Choroid plexus epithelial cell (primary cell): ENCODE measurements around the gene FOXE1.

Source experiments
- DNase-seq: peaks from one replicate; pipeline ENCODE4 v3.0.0-alpha.2; 2010; ENCODE audit warnings: low read depth
- H3K4me3 ChIP-seq: 2 replicates; pipeline ENCODE4 v1.5.1; 2011; ENCODE audit warnings: low read depth, mild to moderate bottlenecking, control low read depth, low read length, moderate library complexity
- TF ChIP-seq, protein P1 (sequence below): conservative IDR thresholded peaks from 2 replicates; pipeline ENCODE4 v1.5.1; 2011; ENCODE audit warnings: low read depth, mild to moderate bottlenecking, control low read depth, inconsistent platforms, low read length, moderate library complexity

Gene FOXE1

DNA sequence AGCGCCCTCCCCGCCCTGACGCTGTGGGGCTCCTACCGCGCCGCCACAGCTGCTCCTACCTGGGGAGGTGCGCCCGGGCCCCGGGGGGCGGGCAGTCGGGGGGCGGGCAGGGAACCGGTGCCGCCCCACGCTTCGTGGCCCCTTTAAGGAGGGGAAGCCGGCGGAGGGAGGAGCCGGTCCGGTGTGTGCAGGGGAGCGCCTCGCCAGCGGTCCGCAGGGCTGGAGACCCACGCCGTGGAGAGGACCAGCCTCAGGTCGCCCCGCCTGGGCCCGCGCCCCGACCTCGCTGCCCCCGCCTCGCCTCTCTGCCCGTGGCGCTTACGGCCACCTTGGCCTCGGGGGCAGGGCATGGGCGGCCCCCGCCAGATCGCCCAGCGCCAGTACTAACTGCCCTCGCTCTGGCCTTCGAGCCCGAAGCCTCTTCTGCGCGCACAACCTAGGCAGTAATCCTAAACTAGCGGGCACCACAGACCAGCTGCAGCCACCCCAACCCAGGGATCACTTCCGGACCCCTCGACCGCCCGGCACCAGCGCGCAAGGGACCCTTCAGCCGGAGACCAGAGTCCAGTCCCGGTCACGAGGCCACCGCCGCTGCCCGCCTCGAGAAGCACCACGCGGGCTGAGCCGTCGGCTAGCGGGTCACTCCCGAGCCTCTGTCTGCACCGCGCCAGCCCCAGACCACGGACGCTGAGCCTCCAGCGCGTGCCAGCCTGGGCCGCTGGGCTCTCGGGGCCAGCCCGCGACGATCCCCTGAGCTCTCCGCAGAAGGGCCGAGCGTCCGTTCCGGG is at the start of gene FOXE1:
Gene FOXE1, plus strand, starts transcription at position 171 of the 788 bp plus-strand sequence. CDS start 689 bp downstream, outside the sequence.
- TF ChIP-seq, protein P1, sequence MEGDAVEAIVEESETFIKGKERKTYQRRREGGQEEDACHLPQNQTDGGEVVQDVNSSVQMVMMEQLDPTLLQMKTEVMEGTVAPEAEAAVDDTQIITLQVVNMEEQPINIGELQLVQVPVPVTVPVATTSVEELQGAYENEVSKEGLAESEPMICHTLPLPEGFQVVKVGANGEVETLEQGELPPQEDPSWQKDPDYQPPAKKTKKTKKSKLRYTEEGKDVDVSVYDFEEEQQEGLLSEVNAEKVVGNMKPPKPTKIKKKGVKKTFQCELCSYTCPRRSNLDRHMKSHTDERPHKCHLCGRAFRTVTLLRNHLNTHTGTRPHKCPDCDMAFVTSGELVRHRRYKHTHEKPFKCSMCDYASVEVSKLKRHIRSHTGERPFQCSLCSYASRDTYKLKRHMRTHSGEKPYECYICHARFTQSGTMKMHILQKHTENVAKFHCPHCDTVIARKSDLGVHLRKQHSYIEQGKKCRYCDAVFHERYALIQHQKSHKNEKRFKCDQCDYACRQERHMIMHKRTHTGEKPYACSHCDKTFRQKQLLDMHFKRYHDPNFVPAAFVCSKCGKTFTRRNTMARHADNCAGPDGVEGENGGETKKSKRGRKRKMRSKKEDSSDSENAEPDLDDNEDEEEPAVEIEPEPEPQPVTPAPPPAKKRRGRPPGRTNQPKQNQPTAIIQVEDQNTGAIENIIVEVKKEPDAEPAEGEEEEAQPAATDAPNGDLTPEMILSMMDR = no peak
- no peak within 1 kb of the TSS for H3K4me3 ChIP-seq
- DNase-seq = no peak

DNA sequence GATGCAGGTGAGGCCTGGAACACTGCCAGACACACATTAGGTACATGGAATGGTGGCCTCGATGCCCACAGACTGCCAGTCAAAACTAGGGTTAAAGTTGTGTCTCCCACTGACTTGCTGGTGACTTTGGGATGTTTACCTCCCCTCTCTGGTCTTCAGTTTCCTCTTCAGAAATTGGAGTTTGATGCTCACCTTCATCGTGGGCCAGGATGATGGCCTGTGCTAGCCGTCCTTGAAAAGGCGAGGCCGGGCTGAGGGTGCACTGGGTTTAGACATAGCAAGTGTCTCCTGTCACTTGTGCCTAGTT is 49.0 kb upstream of the FOXE1 start:
- TF ChIP-seq, protein P1 = no peak
- DNase-seq = no peak
- no peak overlapping the region for H3K4me3 ChIP-seq

DNA sequence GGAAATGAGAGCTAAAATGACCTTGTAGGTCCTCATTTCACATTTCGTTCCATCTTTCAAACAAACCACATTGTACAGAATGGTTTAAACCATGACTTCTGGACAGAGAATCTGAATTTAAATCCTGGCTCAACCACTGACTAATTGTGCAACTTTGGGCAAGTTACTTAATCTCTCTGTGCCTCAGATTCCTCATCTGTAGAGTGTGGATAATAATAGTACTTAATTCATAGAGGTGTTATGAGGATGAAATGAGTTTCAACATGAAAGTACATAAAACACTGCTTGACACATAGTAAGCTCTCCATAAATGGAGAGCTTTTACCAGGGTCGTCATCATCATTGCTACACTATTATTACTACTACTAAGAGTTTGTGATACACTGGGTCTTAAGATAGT is 46.3 kb upstream of the FOXE1 start:
- no peak for DNase-seq
- TF ChIP-seq, protein P1 = no peak
- H3K4me3 ChIP-seq = no peak overlapping the region

DNA sequence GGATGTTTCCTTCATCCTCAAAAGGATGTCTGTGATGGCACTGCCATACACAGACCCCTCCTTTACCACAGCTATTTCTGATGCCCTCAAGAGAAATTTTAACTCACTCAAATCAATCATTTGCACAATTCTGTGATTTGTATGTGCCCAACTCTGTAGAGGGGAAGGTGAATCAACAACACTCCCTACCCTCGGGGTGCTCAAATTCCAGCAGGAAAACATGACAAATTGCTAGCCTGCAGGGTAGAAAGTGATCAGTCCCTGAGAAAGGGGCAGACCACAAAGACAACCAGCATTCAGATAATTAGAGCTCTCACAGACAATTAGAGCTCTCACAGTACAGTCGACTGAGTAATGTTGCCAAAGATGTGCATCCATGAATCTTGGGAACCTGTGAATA is 45.3 kb upstream of the FOXE1 start:
- no peak for DNase-seq
- TF ChIP-seq, protein P1 = no peak
- H3K4me3 ChIP-seq = no peak overlapping the region

DNA sequence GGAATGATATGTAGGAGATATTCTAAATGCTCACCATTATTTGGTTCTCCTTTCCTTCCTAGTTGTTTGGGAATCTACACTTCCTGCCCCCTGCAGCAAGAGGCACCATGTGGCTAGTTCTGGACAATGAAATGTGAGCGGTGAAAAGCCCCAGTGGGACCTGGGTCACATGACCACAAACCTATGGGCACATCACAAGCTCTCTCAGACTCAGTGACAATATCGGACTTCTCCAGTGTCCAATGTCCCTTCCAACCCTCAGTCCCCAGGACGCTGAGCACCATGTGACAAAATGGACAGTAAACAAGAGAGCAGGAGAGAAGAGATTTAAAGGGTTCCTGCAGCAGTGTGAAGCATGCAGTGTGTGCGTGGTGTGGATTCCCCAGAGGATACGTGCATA is 44.6 kb upstream of the FOXE1 start:
- no peak for DNase-seq
- TF ChIP-seq, protein P1 = no peak
- no peak overlapping the region for H3K4me3 ChIP-seq

DNA sequence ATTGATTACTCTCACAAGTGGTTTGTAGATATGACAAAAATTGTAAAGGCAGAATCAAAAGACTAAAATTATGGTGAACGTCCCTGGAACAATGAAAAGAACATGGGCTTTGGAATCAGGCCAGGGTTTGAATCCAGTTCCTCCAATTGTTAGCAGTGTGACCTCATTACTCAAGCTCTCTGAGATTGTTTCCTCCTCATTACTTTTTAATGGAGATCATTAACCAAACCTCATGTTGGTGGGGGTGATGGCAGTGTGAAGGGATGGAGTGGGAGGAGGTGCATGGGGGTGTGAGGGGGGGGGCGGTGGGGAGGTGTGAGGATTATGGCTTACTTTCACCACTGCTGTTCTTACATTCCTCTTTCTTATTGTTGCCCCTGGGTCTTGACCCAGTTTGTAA is 44.1 kb upstream of the FOXE1 start:
- TF ChIP-seq, protein P1 = no peak
- no peak for DNase-seq
- no peak overlapping the region for H3K4me3 ChIP-seq
